Smooth muscle cell (in vitro differentiated cells): Measurements from ENCODE around the gene SLC13A2. TPM values are rescaled to one million over a fixed set of nuclear protein-coding genes. Genes with fewer than 3 reads are reported as not detected.

Source experiments
- DNase-seq: peaks from one replicate; lab custom pipeline; 2025; ENCODE audit not compliant: unreplicated experiment; lab: John Stamatoyannopoulos, UW
- H2AFZ ChIP-seq: fragments of 200-600 bp; sonication (generic); 2 replicates; pipeline ENCODE4 v1.6.0; 2016; ENCODE audit warnings: antibody characterized with exemption, low read depth, mild to moderate bottlenecking
- H3F3A ChIP-seq: fragments of 200-600 bp; sonication (generic); 2 replicates; pipeline ENCODE4 v1.6.0; 2017; ENCODE audit warnings: antibody characterized with exemption, low read depth
- H3K27ac ChIP-seq: fragments of 200-600 bp; sonication (generic); 2 replicates; pipeline ENCODE4 v1.5.1; 2016; ENCODE audit warnings: low read depth, mild to moderate bottlenecking
- H3K27me3 ChIP-seq: fragments of 200-600 bp; sonication (generic); 2 replicates; pipeline ENCODE4 v1.6.1; 2016; ENCODE audit warnings: low read depth, mild to moderate bottlenecking
- H3K36me3 ChIP-seq: fragments of 200-600 bp; sonication (generic); 2 replicates; pipeline ENCODE4 v1.5.1; 2016; ENCODE audit warnings: low read depth
- H3K4me1 ChIP-seq: fragments of 200-600 bp; sonication (generic); 2 replicates; pipeline ENCODE4 v1.5.1; 2016; ENCODE audit warnings: low read depth
- H3K4me2 ChIP-seq: fragments of 200-600 bp; sonication (generic); 2 replicates; pipeline ENCODE4 v1.6.0; 2016; ENCODE audit warnings: mild to moderate bottlenecking
- H3K4me3 ChIP-seq: fragments of 200-600 bp; sonication (generic); 2 replicates; pipeline ENCODE4 v1.5.1; 2016; ENCODE audit warnings: mild to moderate bottlenecking
- H3K79me2 ChIP-seq: fragments of 200-600 bp; sonication (generic); 2 replicates; pipeline ENCODE4 v1.6.0; 2016; ENCODE audit warnings: low read depth, mild to moderate bottlenecking
- H3K9ac ChIP-seq: fragments of 200-600 bp; sonication (generic); 2 replicates; pipeline ENCODE4 v1.6.0; 2016; ENCODE audit warnings: low read depth
- H3K9me3 ChIP-seq: fragments of 200-600 bp; sonication (generic); replicated peaks from 2 replicates; pipeline ENCODE4 v1.5.1; 2016; ENCODE audit warnings: low read depth
- H4K20me1 ChIP-seq: fragments of 200-600 bp; sonication (generic); 2 replicates; pipeline ENCODE4 v1.6.0; 2016; ENCODE audit warnings: low read depth
- WGBS: methylation state at CpG from one replicate; pipeline ENCODE4 v1.1.7; 2016; ENCODE audit warnings: low lambda C conversion rate; 5-methylcytosine and 5-hydroxymethylcytosine counted together
- polyA plus RNA-seq: library from polyadenylated mRNA; unstranded; fragments of >200 nt; fragmentation: Nextera tagmentation; extraction: Ambion mirVana; gene quantifications from 2 replicates; pipeline ENCODE4 v1.2.1, GENCODE V29; 2016
- total RNA-seq: library from RNA; depleted of rRNA; stranded (reverse); fragments of >200 nt; gene quantifications from 2 replicates; pipeline ENCODE4 v1.2.3, GENCODE V29; 2014
- TF ChIP-seq, protein P1 (sequence below): fragments of 200-600 bp; sonication (generic); IDR thresholded peaks from 2 replicates; pipeline ENCODE4 v1.5.1; 2017; ENCODE audit warnings: borderline replicate concordance, mild to moderate bottlenecking, antibody characterized with exemption; ENCODE audit not compliant: insufficient read depth, poor library complexity, severe bottlenecking

SLC13A2 gene
- total and polyA plus RNA-seq, 2 experiments from 2014 or later = not detected

DNA sequence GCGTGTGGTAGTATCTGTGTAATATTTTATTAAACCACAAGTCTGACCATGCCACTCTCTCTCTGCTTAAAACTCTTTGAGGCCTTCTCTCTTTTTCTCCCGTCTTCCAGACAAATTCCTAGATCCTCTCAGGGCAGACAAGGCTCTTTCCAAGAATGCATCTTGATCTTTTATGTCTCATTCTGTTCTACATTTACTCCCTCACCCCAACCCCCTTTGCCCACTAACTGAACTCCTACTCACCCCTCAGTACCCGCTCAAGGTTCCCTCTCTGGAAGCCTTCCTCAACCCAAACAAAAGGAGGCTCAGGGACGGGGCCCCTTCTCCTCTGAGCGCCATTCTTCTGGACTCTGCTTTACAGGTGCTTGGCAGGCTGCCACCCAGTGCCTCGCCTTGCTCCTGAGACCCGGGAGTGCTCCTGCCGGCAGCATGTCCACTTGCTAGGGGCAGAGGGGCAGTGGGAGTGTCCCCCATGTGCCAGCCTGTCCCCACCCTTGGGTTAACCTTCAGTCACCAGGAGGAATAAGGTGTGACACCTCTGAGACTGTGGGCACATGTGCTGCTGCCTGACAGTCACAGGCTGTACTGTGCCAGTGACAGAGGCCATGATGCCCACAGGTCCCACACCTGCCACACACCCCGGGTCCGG, 9.2 kb downstream of the SLC13A2 start:
- no peaks in the 10 kb centered on the region for H3K27me3 ChIP-seq
- DNase-seq = no peak
- no peak overlapping the region for H3K4me3 ChIP-seq
- 86% methylated on average over 10 of the region's 10 CpGs for WGBS
- H3K79me2 ChIP-seq = no peaks in the 10 kb centered on the region
- no peak overlapping the region for H3K9ac ChIP-seq
- no peaks in the 10 kb centered on the region for H3F3A ChIP-seq
- H3K9me3 ChIP-seq = no peaks in the 10 kb centered on the region
- TF ChIP-seq, protein P1, sequence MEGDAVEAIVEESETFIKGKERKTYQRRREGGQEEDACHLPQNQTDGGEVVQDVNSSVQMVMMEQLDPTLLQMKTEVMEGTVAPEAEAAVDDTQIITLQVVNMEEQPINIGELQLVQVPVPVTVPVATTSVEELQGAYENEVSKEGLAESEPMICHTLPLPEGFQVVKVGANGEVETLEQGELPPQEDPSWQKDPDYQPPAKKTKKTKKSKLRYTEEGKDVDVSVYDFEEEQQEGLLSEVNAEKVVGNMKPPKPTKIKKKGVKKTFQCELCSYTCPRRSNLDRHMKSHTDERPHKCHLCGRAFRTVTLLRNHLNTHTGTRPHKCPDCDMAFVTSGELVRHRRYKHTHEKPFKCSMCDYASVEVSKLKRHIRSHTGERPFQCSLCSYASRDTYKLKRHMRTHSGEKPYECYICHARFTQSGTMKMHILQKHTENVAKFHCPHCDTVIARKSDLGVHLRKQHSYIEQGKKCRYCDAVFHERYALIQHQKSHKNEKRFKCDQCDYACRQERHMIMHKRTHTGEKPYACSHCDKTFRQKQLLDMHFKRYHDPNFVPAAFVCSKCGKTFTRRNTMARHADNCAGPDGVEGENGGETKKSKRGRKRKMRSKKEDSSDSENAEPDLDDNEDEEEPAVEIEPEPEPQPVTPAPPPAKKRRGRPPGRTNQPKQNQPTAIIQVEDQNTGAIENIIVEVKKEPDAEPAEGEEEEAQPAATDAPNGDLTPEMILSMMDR = no peak
- no peaks in the 10 kb centered on the region for H3K36me3 ChIP-seq
- no peak overlapping the region for H3K27ac ChIP-seq
- no peak overlapping the region for H3K4me2 ChIP-seq
- H3K4me1 ChIP-seq = no peaks in the 10 kb centered on the region
- no peak overlapping the region for H2AFZ ChIP-seq
- H4K20me1 ChIP-seq = no peaks in the 10 kb centered on the region

DNA sequence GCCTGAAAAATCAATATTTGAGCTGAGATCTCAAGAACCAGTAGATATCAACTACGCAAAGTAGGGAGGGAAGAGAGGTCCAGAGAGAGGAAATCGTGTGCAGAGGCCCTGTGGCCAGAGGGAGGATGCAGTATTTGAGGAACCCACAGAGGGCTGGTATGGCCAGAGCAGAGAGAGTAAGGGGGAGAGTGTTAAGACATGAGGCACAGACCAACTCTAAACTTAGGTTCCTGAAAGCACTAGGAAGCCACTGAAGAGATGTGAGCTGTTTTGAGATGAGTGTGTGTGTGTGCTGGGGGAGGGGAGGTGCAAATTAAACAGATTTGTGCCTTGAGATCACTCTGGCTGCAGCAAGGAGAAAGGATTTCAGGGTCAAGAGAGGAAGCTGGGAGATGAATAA, 10.9 kb downstream of the SLC13A2 start:
- H3K9ac ChIP-seq = no peak overlapping the region
- no peaks in the 10 kb centered on the region for H3K9me3 ChIP-seq
- DNase-seq = no peak
- no peaks in the 10 kb centered on the region for H3K4me1 ChIP-seq
- H3K36me3 ChIP-seq = no peaks in the 10 kb centered on the region
- H3F3A ChIP-seq = no peaks in the 10 kb centered on the region
- H3K27me3 ChIP-seq = no peaks in the 10 kb centered on the region
- H3K4me2 ChIP-seq = no peak overlapping the region
- H3K4me3 ChIP-seq = no peak overlapping the region
- H4K20me1 ChIP-seq = no peaks in the 10 kb centered on the region
- H3K79me2 ChIP-seq = no peaks in the 10 kb centered on the region
- no peak overlapping the region for H2AFZ ChIP-seq
- H3K27ac ChIP-seq = no peak overlapping the region
- 82% methylated on average over 2 of the region's 2 CpGs for WGBS
- TF ChIP-seq, protein P1 = no peak

DNA sequence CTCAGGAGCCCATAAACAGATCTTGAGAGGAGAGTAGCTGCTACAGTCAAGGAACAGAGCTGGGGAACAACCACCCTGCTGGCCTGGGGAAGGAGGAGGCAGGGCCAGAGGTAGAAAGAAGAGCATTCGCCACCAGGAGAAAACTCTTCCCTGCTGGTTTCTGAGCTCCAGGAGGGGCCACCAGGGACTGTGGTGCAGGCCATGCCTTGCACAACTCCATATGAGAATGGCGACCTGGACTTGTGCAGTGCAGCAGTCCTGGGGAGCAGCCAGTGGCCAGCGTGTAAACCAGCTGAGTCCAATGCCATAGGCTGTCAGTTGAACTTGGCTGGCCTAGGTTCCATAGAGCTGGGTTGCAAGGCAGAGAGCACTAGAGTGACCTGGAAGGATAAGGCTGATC, 11.6 kb downstream of the SLC13A2 start:
- Histone ChIP-seq H3K79me2 (no peaks in the 10 kb centered on the region), H3K9ac (no peak overlapping the region), H2AFZ (no peak overlapping the region), H3K27me3 (no peaks in the 10 kb centered on the region), H3K36me3 (no peaks in the 10 kb centered on the region), H3K4me2 (no peak overlapping the region), H3K4me3 (no peak overlapping the region), H3K9me3 (no peaks in the 10 kb centered on the region), H3F3A (no peaks in the 10 kb centered on the region), H3K27ac (no peak overlapping the region), H3K4me1 (no peaks in the 10 kb centered on the region), H4K20me1 (no peaks in the 10 kb centered on the region)
- TF ChIP-seq, protein P1 = no peak
- 94% methylated on average over 3 of the region's 3 CpGs for WGBS
- no peak for DNase-seq

DNA sequence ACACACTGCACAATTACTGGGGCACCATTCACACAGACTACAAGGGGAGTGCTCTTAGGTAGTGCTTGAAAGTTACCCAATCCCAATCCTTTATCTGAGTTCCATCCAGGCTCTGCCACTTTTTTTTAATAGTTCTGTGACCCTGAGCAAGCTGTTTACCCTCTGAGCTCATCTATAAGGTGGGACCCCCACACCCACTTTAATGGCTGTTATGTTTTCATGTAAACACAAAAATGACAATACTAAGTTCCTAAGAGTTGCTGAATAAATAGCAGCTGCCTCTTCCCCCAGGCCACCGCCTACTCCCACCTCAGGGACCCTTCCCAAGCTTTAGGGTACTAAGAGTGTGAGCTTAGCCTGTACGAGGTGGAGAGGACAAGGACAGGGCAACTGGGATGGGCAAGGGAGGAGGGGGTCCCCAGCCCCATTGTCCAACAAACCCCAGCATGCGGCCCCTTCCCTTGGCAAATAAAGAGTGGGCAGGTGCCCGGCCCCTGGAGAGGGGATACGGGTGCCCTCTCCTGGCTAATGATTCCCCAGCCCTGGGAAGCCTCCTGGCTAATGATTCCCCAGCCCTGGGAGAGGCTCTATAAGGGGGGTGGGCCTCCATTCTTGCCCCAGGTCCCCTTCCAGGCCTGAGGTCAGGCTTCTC, 14.6 kb downstream of the SLC13A2 start:
- H3K4me3 ChIP-seq = no peak overlapping the region
- no peak for DNase-seq
- no peak overlapping the region for H3K9ac ChIP-seq

More for the DNA sequence above, 14.6 kb downstream of the SLC13A2 start:
- Histone ChIP-seq H3K36me3 (no peaks in the 10 kb centered on the region), H3K27me3 (peaks cover 4% of the 10 kb centered on the region), H3F3A (no peaks in the 10 kb centered on the region), H3K4me1 (no peaks in the 10 kb centered on the region), H2AFZ (no peak overlapping the region), H3K9me3 (no peaks in the 10 kb centered on the region), H3K79me2 (no peaks in the 10 kb centered on the region), H3K4me2 (no peak overlapping the region), H3K27ac (no peak overlapping the region), H4K20me1 (no peaks in the 10 kb centered on the region)
- WGBS = 89% methylated on average over 5 of the region's 5 CpGs
- TF ChIP-seq, protein P1 = no peak
